HEK293 (cell line): ENCODE measurements around the gene KLRF1.

Source experiments
- CTCF ChIA-PET: fragments of 350-600 bp; formaldehyde crosslinking; extraction: SDS; loops from one replicate; lab custom pipeline; 2021; ENCODE audit warnings: antibody characterized with exemption; lab: Yijun Ruan, JAX
- POLR2A ChIA-PET: fragments of 300-600 bp; formaldehyde crosslinking; extraction: SDS; loops from one replicate; lab custom pipeline; 2020; ENCODE audit warnings: antibody characterized with exemption, inconsistent platforms; lab: Yijun Ruan, JAX
- H3K27ac ChIP-seq: fragments of 200-500 bp; sonication (Bioruptor generic); 2 replicates; pipeline ENCODE4 v1.5.1; 2014; ENCODE audit warnings: low read depth, low read length, control low read depth, inconsistent platforms; ENCODE audit errors: extremely low read depth
- H3K36me3 ChIP-seq, 2 experiments: fragments of 200-500 bp in 1 of 2; sonication (Bioruptor generic) in 1 of 2; 1 replicate in 1 of 2; 2 replicates in 1 of 2; pipeline ENCODE4 v1.5.1; 2014 to 2017; ENCODE audit warnings: inconsistent platforms in 2 of 2, low read length in 2 of 2; ENCODE audit not compliant: control insufficient read depth in 2 of 2, insufficient read depth in 1 of 2
- H3K4me1 ChIP-seq: fragments of 200-500 bp; sonication (Bioruptor generic); 2 replicates; pipeline ENCODE4 v1.5.1; 2014; ENCODE audit warnings: mild to moderate bottlenecking, low read length, inconsistent platforms; ENCODE audit not compliant: control insufficient read depth, insufficient read depth
- H3K4me3 ChIP-seq: 2 replicates; pipeline ENCODE4 v1.5.1; 2011; ENCODE audit warnings: low read depth, mild to moderate bottlenecking, control low read depth, low read length, moderate library complexity
- H3K9me3 ChIP-seq: fragments of 200-500 bp; sonication (Bioruptor generic); 2 replicates; pipeline ENCODE4 v1.5.1; 2014; ENCODE audit warnings: low read depth, low read length, inconsistent platforms; ENCODE audit not compliant: control insufficient read depth, insufficient read depth
- HOXA7 ChIP-seq: sonication (generic); formaldehyde crosslinking; IDR thresholded peaks from 2 replicates; pipeline ENCODE4 v1.8.1; 2022; ENCODE audit warnings: missing genetic modification reagents, borderline replicate concordance
- KLF10 ChIP-seq: fragments of 450-650 bp; IDR thresholded peaks from 2 replicates; pipeline ENCODE4 v1.5.1; 2018; ENCODE audit warnings: missing biosample characterization, mild to moderate bottlenecking, missing genetic modification characterization
- KLF7 ChIP-seq: fragments of 450-650 bp; formaldehyde crosslinking; IDR thresholded peaks from 2 replicates; pipeline ENCODE4 v1.5.1; 2016; ENCODE audit warnings: missing biosample characterization, missing genetic modification characterization, borderline replicate concordance
- OSR2 ChIP-seq: fragments of 450-650 bp; formaldehyde crosslinking; IDR thresholded peaks from 2 replicates; pipeline ENCODE4 v1.5.1; 2016; ENCODE audit warnings: missing biosample characterization, missing genetic modification characterization
- ZBTB17 ChIP-seq: fragments of 450-650 bp; formaldehyde crosslinking; IDR thresholded peaks from 2 replicates; pipeline ENCODE4 v1.5.1; 2016; ENCODE audit warnings: missing biosample characterization, missing genetic modification characterization
- ZNF121 ChIP-seq: fragments of 450-650 bp; formaldehyde crosslinking; IDR thresholded peaks from 2 replicates; pipeline ENCODE4 v1.5.1; 2016; ENCODE audit warnings: missing biosample characterization, missing genetic modification characterization
- ZNF146 ChIP-seq: fragments of 450-650 bp; formaldehyde crosslinking; IDR thresholded peaks from 2 replicates; pipeline ENCODE4 v1.5.1; 2016; ENCODE audit warnings: missing biosample characterization, missing genetic modification characterization
- ZNF174 ChIP-seq: fragments of 450-650 bp; formaldehyde crosslinking; IDR thresholded peaks from 2 replicates; pipeline ENCODE4 v1.5.0; 2017; ENCODE audit warnings: missing biosample characterization, mild to moderate bottlenecking, missing genetic modification characterization
- ZNF184 ChIP-seq: fragments of 450-650 bp; IDR thresholded peaks from 2 replicates; pipeline ENCODE4 v1.5.1; 2018; ENCODE audit warnings: missing biosample characterization, mild to moderate bottlenecking, missing genetic modification characterization
- ZNF26 ChIP-seq: fragments of 450-650 bp; formaldehyde crosslinking; IDR thresholded peaks from 2 replicates; pipeline ENCODE4 v1.5.1; 2016; ENCODE audit warnings: missing biosample characterization, missing genetic modification characterization
- ZNF530 ChIP-seq: fragments of 450-650 bp; formaldehyde crosslinking; IDR thresholded peaks from 2 replicates; pipeline ENCODE4 v1.5.1; 2016; ENCODE audit warnings: low read depth, missing biosample characterization, missing genetic modification characterization
- ZNF558 ChIP-seq: fragments of 450-650 bp; formaldehyde crosslinking; IDR thresholded peaks from 2 replicates; pipeline ENCODE4 v1.5.1; 2016; ENCODE audit warnings: missing biosample characterization, missing genetic modification characterization
- ZNF621 ChIP-seq: fragments of 450-650 bp; formaldehyde crosslinking; IDR thresholded peaks from 2 replicates; pipeline ENCODE4 v1.5.1; 2017; ENCODE audit warnings: missing biosample characterization, missing genetic modification characterization
- ZNF654 ChIP-seq: fragments of 450-650 bp; formaldehyde crosslinking; IDR thresholded peaks from 2 replicates; pipeline ENCODE4 v1.5.1; 2016; ENCODE audit warnings: low read depth, missing biosample characterization, missing genetic modification characterization
- ZNF707 ChIP-seq: fragments of 450-650 bp; formaldehyde crosslinking; IDR thresholded peaks from 2 replicates; pipeline ENCODE4 v1.5.1; 2016; ENCODE audit warnings: missing biosample characterization, missing genetic modification characterization
- ZNF792 ChIP-seq: fragments of 450-650 bp; formaldehyde crosslinking; IDR thresholded peaks from 2 replicates; pipeline ENCODE4 v1.5.1; 2016; ENCODE audit warnings: missing biosample characterization, missing genetic modification characterization
- TF ChIP-seq, protein P1 (sequence below): fragments of 450-650 bp; formaldehyde crosslinking; IDR thresholded peaks from 2 replicates; pipeline ENCODE4 v1.5.1; 2017; ENCODE audit warnings: missing biosample characterization, missing genetic modification characterization
- TF ChIP-seq, protein P2 (sequence below): fragments of 450-650 bp; formaldehyde crosslinking; IDR thresholded peaks from 2 replicates; pipeline ENCODE4 v1.5.1; 2016; ENCODE audit warnings: missing biosample characterization, missing genetic modification characterization, low read depth
- TF ChIP-seq, protein P3 (sequence below): fragments of 450-650 bp; formaldehyde crosslinking; IDR thresholded peaks from 2 replicates; pipeline ENCODE4 v1.5.1; 2016; ENCODE audit warnings: missing biosample characterization, missing genetic modification characterization
- TF ChIP-seq, protein P4 (sequence below): fragments of 450-650 bp; formaldehyde crosslinking; IDR thresholded peaks from 2 replicates; pipeline ENCODE4 v1.5.1; 2017; ENCODE audit warnings: missing biosample characterization, missing genetic modification characterization

The KLRF1 gene

DNA sequence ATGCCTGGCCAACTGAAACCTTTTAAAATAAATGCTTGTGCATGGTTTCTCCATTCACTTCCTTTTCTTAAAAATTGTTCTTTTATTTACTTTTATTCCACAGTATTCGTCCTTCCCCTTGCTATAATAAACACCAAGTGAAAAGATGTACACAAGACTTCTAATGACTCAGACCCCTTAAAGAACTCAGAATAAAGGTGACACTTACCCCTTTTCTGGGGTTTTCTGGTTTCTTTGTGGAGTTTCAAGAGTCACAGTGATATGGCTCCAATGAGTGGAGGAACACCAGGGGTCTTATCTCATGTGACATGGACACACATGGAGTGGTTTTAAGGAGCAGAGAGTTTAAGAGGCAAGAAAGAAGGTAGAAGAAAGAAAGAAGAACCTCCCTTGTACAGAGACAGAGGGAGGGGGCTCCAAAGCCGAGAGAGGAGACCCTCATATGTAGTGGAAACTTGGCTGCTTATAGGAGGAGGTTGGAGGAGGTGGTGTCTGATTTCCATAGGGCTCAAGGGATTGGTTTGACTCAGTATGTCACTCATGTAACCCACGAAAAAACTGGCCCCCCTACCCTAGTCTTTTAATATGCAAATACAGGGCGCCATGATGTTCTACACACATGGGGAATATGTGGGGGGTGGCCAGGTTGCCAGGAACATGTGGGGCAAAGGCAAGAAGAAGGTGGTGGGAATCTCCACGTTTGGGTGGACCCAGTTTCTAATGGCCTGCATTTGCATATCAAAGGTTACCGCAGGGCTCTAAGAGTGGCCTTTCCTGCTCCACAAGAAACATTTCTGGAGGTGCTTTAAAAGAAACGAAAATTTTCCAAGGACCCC is 44.5 kb upstream of the KLRF1 start:
- POLR2A ChIA-PET: no interaction called here
- TF ChIP-seq ZNF174 (tag by site-specific recombination): no peak
- TF ChIP-seq ZNF558 (tag by site-specific recombination): no peak
- TF ChIP-seq KLF10 (tag by site-specific recombination): no peak
- TF ChIP-seq ZNF707 (tag by site-specific recombination): no peak
- no peak for TF ChIP-seq OSR2 (tag by site-specific recombination)
- TF ChIP-seq, protein P1, sequence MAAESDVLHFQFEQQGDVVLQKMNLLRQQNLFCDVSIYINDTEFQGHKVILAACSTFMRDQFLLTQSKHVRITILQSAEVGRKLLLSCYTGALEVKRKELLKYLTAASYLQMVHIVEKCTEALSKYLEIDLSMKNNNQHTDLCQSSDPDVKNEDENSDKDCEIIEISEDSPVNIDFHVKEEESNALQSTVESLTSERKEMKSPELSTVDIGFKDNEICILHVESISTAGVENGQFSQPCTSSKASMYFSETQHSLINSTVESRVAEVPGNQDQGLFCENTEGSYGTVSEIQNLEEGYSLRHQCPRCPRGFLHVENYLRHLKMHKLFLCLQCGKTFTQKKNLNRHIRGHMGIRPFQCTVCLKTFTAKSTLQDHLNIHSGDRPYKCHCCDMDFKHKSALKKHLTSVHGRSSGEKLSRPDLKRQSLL: no peak
- TF ChIP-seq ZNF654 (tag by site-specific recombination): no peak
- no peak for TF ChIP-seq ZNF121 (tag by site-specific recombination)
- TF ChIP-seq KLF7 (tag by site-specific recombination): no peak
- TF ChIP-seq, protein P2, sequence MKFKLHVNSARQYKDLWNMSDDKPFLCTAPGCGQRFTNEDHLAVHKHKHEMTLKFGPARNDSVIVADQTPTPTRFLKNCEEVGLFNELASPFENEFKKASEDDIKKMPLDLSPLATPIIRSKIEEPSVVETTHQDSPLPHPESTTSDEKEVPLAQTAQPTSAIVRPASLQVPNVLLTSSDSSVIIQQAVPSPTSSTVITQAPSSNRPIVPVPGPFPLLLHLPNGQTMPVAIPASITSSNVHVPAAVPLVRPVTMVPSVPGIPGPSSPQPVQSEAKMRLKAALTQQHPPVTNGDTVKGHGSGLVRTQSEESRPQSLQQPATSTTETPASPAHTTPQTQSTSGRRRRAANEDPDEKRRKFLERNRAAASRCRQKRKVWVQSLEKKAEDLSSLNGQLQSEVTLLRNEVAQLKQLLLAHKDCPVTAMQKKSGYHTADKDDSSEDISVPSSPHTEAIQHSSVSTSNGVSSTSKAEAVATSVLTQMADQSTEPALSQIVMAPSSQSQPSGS (tag by site-specific recombination): no peak
- no peak for TF ChIP-seq ZNF184 (tag by site-specific recombination)
- TF ChIP-seq ZNF621 (tag by site-specific recombination): no peak
- TF ChIP-seq ZNF530: no peak
- no peak for TF ChIP-seq ZNF146 (tag by site-specific recombination)
- TF ChIP-seq, protein P3, sequence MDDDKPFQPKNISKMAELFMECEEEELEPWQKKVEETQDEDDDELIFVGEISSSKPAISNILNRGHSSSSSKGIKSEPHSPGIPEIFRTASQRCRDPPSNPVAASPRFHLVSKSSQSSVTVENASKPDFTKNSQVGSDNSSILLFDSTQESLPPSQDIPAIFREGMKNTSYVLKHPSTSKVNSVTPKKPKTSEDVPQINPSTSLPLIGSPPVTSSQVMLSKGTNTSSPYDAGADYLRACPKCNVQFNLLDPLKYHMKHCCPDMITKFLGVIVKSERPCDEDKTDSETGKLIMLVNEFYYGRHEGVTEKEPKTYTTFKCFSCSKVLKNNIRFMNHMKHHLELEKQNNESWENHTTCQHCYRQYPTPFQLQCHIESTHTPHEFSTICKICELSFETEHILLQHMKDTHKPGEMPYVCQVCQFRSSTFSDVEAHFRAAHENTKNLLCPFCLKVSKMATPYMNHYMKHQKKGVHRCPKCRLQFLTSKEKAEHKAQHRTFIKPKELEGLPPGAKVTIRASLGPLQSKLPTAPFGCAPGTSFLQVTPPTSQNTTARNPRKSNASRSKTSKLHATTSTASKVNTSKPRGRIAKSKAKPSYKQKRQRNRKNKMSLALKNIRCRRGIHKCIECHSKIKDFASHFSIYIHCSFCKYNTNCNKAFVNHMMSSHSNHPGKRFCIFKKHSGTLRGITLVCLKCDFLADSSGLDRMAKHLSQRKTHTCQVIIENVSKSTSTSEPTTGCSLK (tag by site-specific recombination): no peak
- no peak for TF ChIP-seq ZNF792
- TF ChIP-seq, protein P4, sequence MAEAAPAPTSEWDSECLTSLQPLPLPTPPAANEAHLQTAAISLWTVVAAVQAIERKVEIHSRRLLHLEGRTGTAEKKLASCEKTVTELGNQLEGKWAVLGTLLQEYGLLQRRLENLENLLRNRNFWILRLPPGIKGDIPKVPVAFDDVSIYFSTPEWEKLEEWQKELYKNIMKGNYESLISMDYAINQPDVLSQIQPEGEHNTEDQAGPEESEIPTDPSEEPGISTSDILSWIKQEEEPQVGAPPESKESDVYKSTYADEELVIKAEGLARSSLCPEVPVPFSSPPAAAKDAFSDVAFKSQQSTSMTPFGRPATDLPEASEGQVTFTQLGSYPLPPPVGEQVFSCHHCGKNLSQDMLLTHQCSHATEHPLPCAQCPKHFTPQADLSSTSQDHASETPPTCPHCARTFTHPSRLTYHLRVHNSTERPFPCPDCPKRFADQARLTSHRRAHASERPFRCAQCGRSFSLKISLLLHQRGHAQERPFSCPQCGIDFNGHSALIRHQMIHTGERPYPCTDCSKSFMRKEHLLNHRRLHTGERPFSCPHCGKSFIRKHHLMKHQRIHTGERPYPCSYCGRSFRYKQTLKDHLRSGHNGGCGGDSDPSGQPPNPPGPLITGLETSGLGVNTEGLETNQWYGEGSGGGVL (tag by site-specific recombination): no peak
- TF ChIP-seq HOXA7 (CRISPR knock-in tag): no peak
- no peak for TF ChIP-seq ZNF26
- no peak for TF ChIP-seq ZBTB17 (tag by site-specific recombination)
- TF ChIP-seq, all 188 proteins: peak for 0
- CTCF ChIA-PET: interaction anchor here (0.6 kb wide), 1 partner anchor 901 kb away, joined by 3 read pairs; no protein-coding TSS in a partner anchor

More for the DNA sequence above, 44.5 kb upstream of the KLRF1 start:
- Histone ChIP-seq H3K4me3 (no peak overlapping the region), H3K4me1 (no peaks in the 10 kb centered on the region), H3K27ac (no peak overlapping the region), H3K9me3 (no peaks in the 10 kb centered on the region), H3K36me3 (no peaks in the 10 kb centered on the region)
